Glutamatergic neuron (in vitro differentiated cells): ENCODE results near the gene VWA3A. TPM values are rescaled to one million over a fixed set of nuclear protein-coding genes. Genes with fewer than 3 reads are reported as not detected.

ENCODE experiments used
- DNase-seq: peaks from one replicate; pipeline ENCODE4 v3.0.0; 2022
- H3K27ac Mint-ChIP-seq: one replicate; pipeline ENCODE4 v1.8.0; 2020; ENCODE audit warnings: mild to moderate bottlenecking, mixed read lengths, inconsistent platforms; ENCODE audit not compliant: unreplicated experiment
- H3K27me3 Mint-ChIP-seq: one replicate; pipeline ENCODE4 v1.8.0; 2020; ENCODE audit warnings: mild to moderate bottlenecking, moderate library complexity, mixed read lengths, inconsistent platforms; ENCODE audit not compliant: unreplicated experiment
- H3K36me3 Mint-ChIP-seq: one replicate; pipeline ENCODE4 v1.8.0; 2020; ENCODE audit warnings: mild to moderate bottlenecking, mixed read lengths, inconsistent platforms; ENCODE audit not compliant: unreplicated experiment
- H3K4me1 Mint-ChIP-seq: one replicate; pipeline ENCODE4 v1.8.0; 2020; ENCODE audit warnings: mild to moderate bottlenecking, low read depth, mixed read lengths, inconsistent platforms; ENCODE audit not compliant: unreplicated experiment
- H3K4me3 Mint-ChIP-seq: one replicate; pipeline ENCODE4 v1.8.0; 2020; ENCODE audit warnings: mild to moderate bottlenecking, mixed read lengths, inconsistent platforms; ENCODE audit not compliant: unreplicated experiment
- H3K9me3 Mint-ChIP-seq: one replicate; pipeline ENCODE4 v1.8.0; 2020; ENCODE audit warnings: mild to moderate bottlenecking, moderate library complexity, mixed read lengths, inconsistent platforms; ENCODE audit not compliant: unreplicated experiment
- total RNA-seq: library from RNA; stranded (reverse); fragmentation: NEBNext Ultra II Directional; extraction: Animal tissue kit (Norgen Biotek cat#: 25700); gene quantifications from one replicate; pipeline ENCODE4 v1.2.1, GENCODE V29; 2021; ENCODE audit not compliant: unreplicated experiment
- TF ChIP-seq, protein P1 (sequence below): fragments of 200-600 bp; sonication (generic); IDR thresholded peaks from one replicate; pipeline ENCODE4 v1.5.0; 2021; ENCODE audit not compliant: partially characterized antibody, unreplicated experiment

Gene VWA3A
- total RNA-seq, 1 donor from 2014 or later = 0.17 TPM

- Mint-ChIP-seq H3K36me3 (no peaks in the 10 kb centered on the region), H3K4me3 (no peak overlapping the region), H3K27ac (no peak overlapping the region), H3K9me3 (peaks cover 3% of the 10 kb centered on the region), H3K4me1 (no peaks in the 10 kb centered on the region), H3K27me3 (peaks cover 5% of the 10 kb centered on the region)
- DNase-seq = no peak
- TF ChIP-seq, protein P1, sequence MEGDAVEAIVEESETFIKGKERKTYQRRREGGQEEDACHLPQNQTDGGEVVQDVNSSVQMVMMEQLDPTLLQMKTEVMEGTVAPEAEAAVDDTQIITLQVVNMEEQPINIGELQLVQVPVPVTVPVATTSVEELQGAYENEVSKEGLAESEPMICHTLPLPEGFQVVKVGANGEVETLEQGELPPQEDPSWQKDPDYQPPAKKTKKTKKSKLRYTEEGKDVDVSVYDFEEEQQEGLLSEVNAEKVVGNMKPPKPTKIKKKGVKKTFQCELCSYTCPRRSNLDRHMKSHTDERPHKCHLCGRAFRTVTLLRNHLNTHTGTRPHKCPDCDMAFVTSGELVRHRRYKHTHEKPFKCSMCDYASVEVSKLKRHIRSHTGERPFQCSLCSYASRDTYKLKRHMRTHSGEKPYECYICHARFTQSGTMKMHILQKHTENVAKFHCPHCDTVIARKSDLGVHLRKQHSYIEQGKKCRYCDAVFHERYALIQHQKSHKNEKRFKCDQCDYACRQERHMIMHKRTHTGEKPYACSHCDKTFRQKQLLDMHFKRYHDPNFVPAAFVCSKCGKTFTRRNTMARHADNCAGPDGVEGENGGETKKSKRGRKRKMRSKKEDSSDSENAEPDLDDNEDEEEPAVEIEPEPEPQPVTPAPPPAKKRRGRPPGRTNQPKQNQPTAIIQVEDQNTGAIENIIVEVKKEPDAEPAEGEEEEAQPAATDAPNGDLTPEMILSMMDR = no peak
These were observed 89.1 kb downstream of the VWA3A start for GRCh38 chr16:22181426-22181825.

- TF ChIP-seq, protein P1 = no peak
- no peak for DNase-seq
- Mint-ChIP-seq H3K27ac (no peak overlapping the region), H3K27me3 (peaks cover 5% of the 10 kb centered on the region), H3K36me3 (no peaks in the 10 kb centered on the region), H3K4me3 (no peak overlapping the region), H3K4me1 (no peaks in the 10 kb centered on the region), H3K9me3 (peaks cover 3% of the 10 kb centered on the region)
These were observed 89.5 kb downstream of the VWA3A start for GRCh38 chr16:22181843-22182242.

- H3K4me3 Mint-ChIP-seq = no peak overlapping the region
- no peaks in the 10 kb centered on the region for H3K36me3 Mint-ChIP-seq
- H3K27ac Mint-ChIP-seq = no peak overlapping the region
- no peaks in the 10 kb centered on the region for H3K4me1 Mint-ChIP-seq
- peaks cover 2% of the 10 kb centered on the region for H3K9me3 Mint-ChIP-seq
- H3K27me3 Mint-ChIP-seq = peaks cover 5% of the 10 kb centered on the region
- TF ChIP-seq, protein P1 = no peak
- no peak for DNase-seq
These were observed 91.0 kb downstream of the VWA3A start for GRCh38 chr16:22183335-22183734.

- Mint-ChIP-seq H3K4me3 (no peak overlapping the region), H3K27ac (no peak overlapping the region), H3K27me3 (peaks cover 4% of the 10 kb centered on the region), H3K36me3 (no peaks in the 10 kb centered on the region), H3K9me3 (no peaks in the 10 kb centered on the region), H3K4me1 (peaks cover 5% of the 10 kb centered on the region)
- DNase-seq = no peak
- TF ChIP-seq, protein P1 = no peak
These were observed 91.7 kb downstream of the VWA3A start for GRCh38 chr16:22183901-22184614.

DNA sequence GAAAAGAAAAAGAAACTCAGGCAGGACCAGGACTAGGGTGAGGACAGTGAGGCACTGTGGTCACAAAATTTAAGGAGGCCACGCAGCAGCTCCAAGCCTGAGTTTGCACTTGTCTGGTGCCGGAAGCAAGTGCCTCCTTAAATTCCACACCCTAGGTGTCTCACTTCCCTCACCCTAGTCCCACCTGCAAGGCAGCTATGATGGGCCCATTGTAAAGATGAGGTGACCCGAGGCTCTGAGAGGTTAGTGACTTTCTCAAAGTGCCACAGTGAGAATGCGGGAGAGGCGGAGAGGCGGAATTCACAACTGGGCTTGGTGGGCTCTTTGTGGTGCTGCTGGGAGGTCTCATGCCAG, 92.3 kb downstream of the VWA3A start:
- peaks cover 10% of the 10 kb centered on the region for H3K4me1 Mint-ChIP-seq
- no peak for DNase-seq
- peaks cover 3% of the 10 kb centered on the region for H3K9me3 Mint-ChIP-seq
- H3K27me3 Mint-ChIP-seq = peaks cover 2% of the 10 kb centered on the region
- H3K4me3 Mint-ChIP-seq = no peak overlapping the region
- H3K36me3 Mint-ChIP-seq = no peaks in the 10 kb centered on the region
- no peak overlapping the region for H3K27ac Mint-ChIP-seq
- TF ChIP-seq, protein P1 = no peak
